NB4 (cell line): ENCODE measurements around the gene ADM5.

Experiments used
- MYC ChIP-seq: IDR thresholded peaks from 2 replicates; pipeline ENCODE4 v1.6.1; 2011; ENCODE audit warnings: low read depth, low read length
- POLR2A ChIP-seq: IDR thresholded peaks from 2 replicates; pipeline ENCODE4 v1.6.1; 2011; ENCODE audit warnings: mild to moderate bottlenecking; ENCODE audit not compliant: insufficient read length; ENCODE audit errors: extremely low read depth
- TF ChIP-seq, protein P1 (sequence below): IDR thresholded peaks from one replicate; pipeline ENCODE4 v1.5.1; 2012; ENCODE audit warnings: low read depth, low read length
- TF ChIP-seq, protein P2 (sequence below): IDR thresholded peaks from 2 replicates; pipeline ENCODE4 v1.6.1; 2011; ENCODE audit warnings: low read depth, low read length

DNA sequence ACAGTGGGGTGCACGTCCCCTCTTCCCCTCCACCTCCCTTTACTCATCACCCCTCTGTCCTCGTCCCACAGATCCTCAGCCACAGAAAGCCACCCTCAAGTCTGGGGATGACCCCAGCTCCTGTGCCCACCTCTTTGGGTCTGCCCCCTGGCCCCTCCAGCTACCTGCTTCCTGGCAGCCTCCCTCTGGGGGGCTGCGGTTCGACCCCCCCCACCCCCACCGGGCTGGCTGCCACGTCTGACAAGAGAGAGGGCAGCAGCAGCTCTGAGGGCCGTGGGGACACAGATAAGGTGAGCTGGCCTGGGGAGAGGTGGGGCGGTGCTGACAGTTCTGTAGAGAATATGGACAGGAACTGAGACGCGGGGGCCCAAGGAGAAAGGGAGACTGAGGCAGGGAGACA is 34.8 kb upstream of the ADM5 start:
- TF ChIP-seq, protein P1, sequence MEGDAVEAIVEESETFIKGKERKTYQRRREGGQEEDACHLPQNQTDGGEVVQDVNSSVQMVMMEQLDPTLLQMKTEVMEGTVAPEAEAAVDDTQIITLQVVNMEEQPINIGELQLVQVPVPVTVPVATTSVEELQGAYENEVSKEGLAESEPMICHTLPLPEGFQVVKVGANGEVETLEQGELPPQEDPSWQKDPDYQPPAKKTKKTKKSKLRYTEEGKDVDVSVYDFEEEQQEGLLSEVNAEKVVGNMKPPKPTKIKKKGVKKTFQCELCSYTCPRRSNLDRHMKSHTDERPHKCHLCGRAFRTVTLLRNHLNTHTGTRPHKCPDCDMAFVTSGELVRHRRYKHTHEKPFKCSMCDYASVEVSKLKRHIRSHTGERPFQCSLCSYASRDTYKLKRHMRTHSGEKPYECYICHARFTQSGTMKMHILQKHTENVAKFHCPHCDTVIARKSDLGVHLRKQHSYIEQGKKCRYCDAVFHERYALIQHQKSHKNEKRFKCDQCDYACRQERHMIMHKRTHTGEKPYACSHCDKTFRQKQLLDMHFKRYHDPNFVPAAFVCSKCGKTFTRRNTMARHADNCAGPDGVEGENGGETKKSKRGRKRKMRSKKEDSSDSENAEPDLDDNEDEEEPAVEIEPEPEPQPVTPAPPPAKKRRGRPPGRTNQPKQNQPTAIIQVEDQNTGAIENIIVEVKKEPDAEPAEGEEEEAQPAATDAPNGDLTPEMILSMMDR = no peak
- TF ChIP-seq, protein P2, sequence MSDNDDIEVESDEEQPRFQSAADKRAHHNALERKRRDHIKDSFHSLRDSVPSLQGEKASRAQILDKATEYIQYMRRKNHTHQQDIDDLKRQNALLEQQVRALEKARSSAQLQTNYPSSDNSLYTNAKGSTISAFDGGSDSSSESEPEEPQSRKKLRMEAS = no peak
- TF ChIP-seq POLR2A (no peak), MYC (no peak)
